HepG2 (cell line): Measurements from ENCODE around the gene SYVN1. TPM values are rescaled to one million over a fixed set of nuclear protein-coding genes. Genes with fewer than 3 reads are reported as not detected.
A peak's percentile ranks its signal among the peaks of the same experiment; 100 is the strongest.

Experiments
- AHDC1 ChIP-seq: sonication (generic); formaldehyde crosslinking; IDR thresholded peaks from 2 replicates; pipeline ENCODE4 v1.5.1; 2020; ENCODE audit warnings: mild to moderate bottlenecking, missing genetic modification reagents, borderline replicate concordance
- BHLHE40 ChIP-seq: IDR thresholded peaks from 2 replicates; pipeline ENCODE4 v1.6.1; 2011; ENCODE audit warnings: low read length, improper control_type of control experiment
- CEBPB ChIP-seq: IDR thresholded peaks from 2 replicates; pipeline ENCODE4 v1.6.1; 2011; ENCODE audit warnings: low read depth, low read length, improper control_type of control experiment, borderline replicate concordance
- FOXM1 ChIP-seq: sonication (generic); formaldehyde crosslinking; IDR thresholded peaks from 2 replicates; pipeline ENCODE4 v1.5.0; 2020; ENCODE audit warnings: missing genetic modification reagents
- IKZF1 ChIP-seq: fragments of 450-650 bp; IDR thresholded peaks from 2 replicates; pipeline ENCODE4 v1.7.1; 2016
- MEIS2 ChIP-seq: sonication (generic); formaldehyde crosslinking; IDR thresholded peaks from 2 replicates; pipeline ENCODE4 v1.9.0; 2021; ENCODE audit warnings: mild to moderate bottlenecking, missing genetic modification reagents
- NFYB ChIP-seq: sonication (generic); formaldehyde crosslinking; IDR thresholded peaks from 2 replicates; pipeline ENCODE4 v1.4.0; 2020; ENCODE audit warnings: missing genetic modification reagents
- POLR2AphosphoS5 ChIP-seq: IDR thresholded peaks from 2 replicates; pipeline ENCODE4 v1.6.1; 2012; ENCODE audit warnings: low read depth, low read length
- SOX6 ChIP-seq, 2 experiments: fragments of 450-650 bp in 1 of 2; sonication (generic) in 1 of 2; formaldehyde crosslinking in 1 of 2; IDR thresholded peaks; 2 replicates each; pipeline versions ENCODE4 v1.4.0 to v1.6.1; 2017 to 2020; ENCODE audit warnings: antibody characterized with exemption in 1 of 2, mild to moderate bottlenecking in 1 of 2, missing genetic modification reagents in 1 of 2
- ZBTB1 ChIP-seq: sonication (generic); formaldehyde crosslinking; IDR thresholded peaks from 2 replicates; pipeline ENCODE4 v1.4.0; 2020; ENCODE audit warnings: missing genetic modification reagents, borderline replicate concordance
- ZBTB20 ChIP-seq: sonication (generic); formaldehyde crosslinking; IDR thresholded peaks from 2 replicates; pipeline ENCODE4 v1.8.1; 2023; ENCODE audit warnings: missing genetic modification reagents, low read depth, mild to moderate bottlenecking, borderline replicate concordance
- ZBTB33 ChIP-seq: sonication (generic); formaldehyde crosslinking; IDR thresholded peaks from 2 replicates; pipeline ENCODE4 v1.4.0; 2020; ENCODE audit warnings: missing genetic modification reagents
- ZNF367 ChIP-seq: sonication (generic); formaldehyde crosslinking; IDR thresholded peaks from 2 replicates; pipeline ENCODE4 v1.4.0; 2020; ENCODE audit warnings: missing genetic modification reagents, borderline replicate concordance
- ZNF530 ChIP-seq: sonication (generic); formaldehyde crosslinking; IDR thresholded peaks from 2 replicates; pipeline ENCODE4 v1.5.0; 2020; ENCODE audit warnings: low read depth, mild to moderate bottlenecking, missing genetic modification reagents
- ZNF644 ChIP-seq: IDR thresholded peaks from 2 replicates; pipeline ENCODE4 v1.6.1; 2016; ENCODE audit warnings: low read depth
- ZNF878 ChIP-seq: sonication (generic); formaldehyde crosslinking; IDR thresholded peaks from 2 replicates; pipeline ENCODE4 v1.8.1; 2023; ENCODE audit warnings: mild to moderate bottlenecking, missing genetic modification reagents, moderate library complexity
- polyA plus RNA-seq, 8 experiments: library from polyadenylated mRNA; depleted of rRNA in 3 of 8; stranded (reverse) in 7 of 8; unstranded in 1 of 8; fragments of >200 nt; fragmentation: Illumina TruSeq in 4 of 8; extraction: Trizol in 4 of 8; gene quantifications; 2 replicates each; pipeline versions ENCODE4 v1.2.1 to v1.2.3, GENCODE V29; 2011 to 2016; ENCODE audit warnings: low read depth in 4 of 8, missing spikeins in 1 of 8, mixed read lengths in 1 of 8; ENCODE audit not compliant: insufficient read depth in 1 of 8
- total RNA-seq, 5 experiments: library from RNA; depleted of rRNA; stranded (reverse); fragments of >200 nt; fragmentation: Illumina TruSeq; extraction: Trizol; gene quantifications; 2 replicates each; pipeline ENCODE4 v1.2.3, GENCODE V29; 2016; ENCODE audit warnings: low read depth in 1 of 5
- TF ChIP-seq, protein P1 (sequence below): sonication (generic); formaldehyde crosslinking; IDR thresholded peaks from 2 replicates; pipeline ENCODE4 v1.4.0; 2020; ENCODE audit warnings: mild to moderate bottlenecking, missing genetic modification reagents
- TF ChIP-seq, protein P2 (sequence below): sonication (generic); formaldehyde crosslinking; conservative IDR thresholded peaks from 2 replicates; pipeline ENCODE4 v1.8.0; 2022; ENCODE audit warnings: missing genetic modification reagents

The SYVN1 gene
- total and polyA plus RNA-seq, 2 of the 13 experiments (the other 11 are each of a cell fraction or from before 2014, with no cell fraction given): 10.3 to 22.5 TPM

- TF ChIP-seq, protein P1, sequence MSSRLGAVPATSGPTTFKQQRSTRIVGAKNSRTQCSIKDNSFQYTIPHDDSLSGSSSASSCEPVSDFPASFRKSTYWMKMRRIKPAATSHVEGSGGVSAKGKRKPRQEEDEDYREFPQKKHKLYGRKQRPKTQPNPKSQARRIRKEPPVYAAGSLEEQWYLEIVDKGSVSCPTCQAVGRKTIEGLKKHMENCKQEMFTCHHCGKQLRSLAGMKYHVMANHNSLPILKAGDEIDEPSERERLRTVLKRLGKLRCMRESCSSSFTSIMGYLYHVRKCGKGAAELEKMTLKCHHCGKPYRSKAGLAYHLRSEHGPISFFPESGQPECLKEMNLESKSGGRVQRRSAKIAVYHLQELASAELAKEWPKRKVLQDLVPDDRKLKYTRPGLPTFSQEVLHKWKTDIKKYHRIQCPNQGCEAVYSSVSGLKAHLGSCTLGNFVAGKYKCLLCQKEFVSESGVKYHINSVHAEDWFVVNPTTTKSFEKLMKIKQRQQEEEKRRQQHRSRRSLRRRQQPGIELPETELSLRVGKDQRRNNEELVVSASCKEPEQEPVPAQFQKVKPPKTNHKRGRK: no peak
- TF ChIP-seq ZNF530 (CRISPR knock-in tag) (no peak), ZNF878 (no peak), POLR2AphosphoS5 (peak; percentile 99), AHDC1 (CRISPR knock-in tag) (no peak), IKZF1 (no peak), ZBTB33 (no peak), BHLHE40 (0 out of 2 replicates have a peak, but pooled peaks have one; percentile 6), MEIS2 (CRISPR knock-in tag) (peak; percentile 76; the same call in 1 of the 2 replicates), NFYB (CRISPR knock-in tag) (peak; percentile 92), FOXM1 (no peak), ZNF644 (CRISPR knock-in tag) (no peak), ZBTB1 (CRISPR knock-in tag) (no peak), ZBTB20 (CRISPR knock-in tag) (no peak), ZNF367 (no peak), CEBPB (no peak), SOX6 (IDR thresholded peaks at IDR 0.05) (no peak), SOX6 (CRISPR knock-in tag; IDR thresholded peaks at IDR 0.05) (peak; percentile 47)
- TF ChIP-seq, protein P2, sequence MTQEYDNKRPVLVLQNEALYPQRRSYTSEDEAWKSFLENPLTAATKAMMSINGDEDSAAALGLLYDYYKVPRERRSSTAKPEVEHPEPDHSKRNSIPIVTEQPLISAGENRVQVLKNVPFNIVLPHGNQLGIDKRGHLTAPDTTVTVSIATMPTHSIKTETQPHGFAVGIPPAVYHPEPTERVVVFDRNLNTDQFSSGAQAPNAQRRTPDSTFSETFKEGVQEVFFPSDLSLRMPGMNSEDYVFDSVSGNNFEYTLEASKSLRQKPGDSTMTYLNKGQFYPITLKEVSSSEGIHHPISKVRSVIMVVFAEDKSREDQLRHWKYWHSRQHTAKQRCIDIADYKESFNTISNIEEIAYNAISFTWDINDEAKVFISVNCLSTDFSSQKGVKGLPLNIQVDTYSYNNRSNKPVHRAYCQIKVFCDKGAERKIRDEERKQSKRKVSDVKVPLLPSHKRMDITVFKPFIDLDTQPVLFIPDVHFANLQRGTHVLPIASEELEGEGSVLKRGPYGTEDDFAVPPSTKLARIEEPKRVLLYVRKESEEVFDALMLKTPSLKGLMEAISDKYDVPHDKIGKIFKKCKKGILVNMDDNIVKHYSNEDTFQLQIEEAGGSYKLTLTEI (CRISPR knock-in tag): no peak
These were observed 22.4 kb downstream of the SYVN1 start, which contains the start of gene TM7SF2 (continued) for GRCh38 chr11:65111744-65112545.
